GM23338 (cell line): ENCODE measurements around the gene HDAC1. TPM values are rescaled to one million over a fixed set of nuclear protein-coding genes. Genes with fewer than 3 reads are reported as not detected.

Experiments used
- ATAC-seq: fragments of 200-7000 bp; cut with Tn5 transposase; 3 replicates; pipeline ENCODE4 v1.9.1; 2020
- DNase-seq: peaks from one replicate; pipeline ENCODE4 v3.0.0-alpha.2; 2015; ENCODE audit warnings: low spot score
- H2AFZ ChIP-seq: fragments of 200-600 bp; sonication (generic); 2 replicates; pipeline ENCODE4 v1.8.0; 2016; ENCODE audit warnings: antibody characterized with exemption, mild to moderate bottlenecking, moderate library complexity
- H3F3A ChIP-seq: fragments of 200-600 bp; sonication (generic); replicated peaks from 2 replicates; pipeline ENCODE4 v1.8.0; 2017; ENCODE audit warnings: antibody characterized with exemption, mixed run types, low read depth
- H3K27ac ChIP-seq: fragments of 200-600 bp; sonication (generic); 2 replicates; pipeline ENCODE4 v1.6.1; 2016; ENCODE audit warnings: low read depth
- H3K27me3 ChIP-seq: fragments of 200-600 bp; sonication (generic); 2 replicates; pipeline ENCODE4 v1.8.0; 2016; ENCODE audit warnings: mild to moderate bottlenecking, mixed run types, moderate library complexity; ENCODE audit not compliant: insufficient read depth
- H3K36me3 ChIP-seq: fragments of 200-600 bp; sonication (generic); 2 replicates; pipeline ENCODE4 v1.8.0; 2016; ENCODE audit warnings: mild to moderate bottlenecking; ENCODE audit not compliant: insufficient read depth
- H3K4me1 ChIP-seq: fragments of 200-600 bp; sonication (generic); 2 replicates; pipeline ENCODE4 v1.8.0; 2016; ENCODE audit warnings: mild to moderate bottlenecking, moderate library complexity; ENCODE audit not compliant: insufficient read depth
- H3K4me2 ChIP-seq: fragments of 200-600 bp; sonication (generic); 2 replicates; pipeline ENCODE4 v1.7.1; 2017; ENCODE audit warnings: mixed run types
- H3K4me3 ChIP-seq: fragments of 200-600 bp; sonication (generic); 2 replicates; pipeline ENCODE4 v1.6.1; 2016; ENCODE audit warnings: mixed run types
- H3K79me2 ChIP-seq: fragments of 200-600 bp; sonication (generic); replicated peaks from 2 replicates; pipeline ENCODE4 v1.8.0; 2017; ENCODE audit warnings: mild to moderate bottlenecking; ENCODE audit not compliant: insufficient read depth
- H3K9me2 ChIP-seq: fragments of 200-600 bp; sonication (generic); 2 replicates; pipeline ENCODE4 v1.8.0; 2017; ENCODE audit not compliant: insufficient read depth
- H4K20me1 ChIP-seq: fragments of 200-600 bp; sonication (generic); replicated peaks from 2 replicates; pipeline ENCODE4 v1.8.0; 2017; ENCODE audit warnings: mild to moderate bottlenecking; ENCODE audit not compliant: insufficient read depth
- H3K27ac Mint-ChIP-seq: 2 replicates; pipeline ENCODE4 v1.8.0; 2020; ENCODE audit warnings: inconsistent platforms, mild to moderate bottlenecking, moderate library complexity, mixed read lengths
- H3K27me3 Mint-ChIP-seq: 3 replicates; pipeline ENCODE4 v1.8.0; 2022; ENCODE audit warnings: low read depth, mild to moderate bottlenecking, moderate library complexity, mixed read lengths, inconsistent platforms; ENCODE audit not compliant: insufficient read depth, poor library complexity
- H3K36me3 Mint-ChIP-seq: 3 replicates; pipeline ENCODE4 v1.8.0; 2021; ENCODE audit warnings: low read depth, mild to moderate bottlenecking, inconsistent platforms, moderate library complexity, mixed read lengths
- H3K4me1 Mint-ChIP-seq: 3 replicates; pipeline ENCODE4 v1.8.0; 2020; ENCODE audit warnings: mild to moderate bottlenecking, inconsistent platforms, mixed read lengths
- H3K4me3 Mint-ChIP-seq: 3 replicates; pipeline ENCODE4 v1.8.0; 2021; ENCODE audit warnings: moderate library complexity, mild to moderate bottlenecking, inconsistent platforms, mixed read lengths
- H3K9me3 Mint-ChIP-seq: 3 replicates; pipeline ENCODE4 v1.8.0; 2020; ENCODE audit warnings: moderate library complexity, mild to moderate bottlenecking, inconsistent platforms, mixed read lengths
- EZH2 ChIP-seq: fragments of 200-600 bp; sonication (generic); IDR thresholded peaks from one replicate; pipeline ENCODE4 v1.8.0; 2017; ENCODE audit warnings: antibody characterized with exemption, mild to moderate bottlenecking, low read depth; ENCODE audit not compliant: unreplicated experiment
- EZH2phosphoT487 ChIP-seq: fragments of 200-600 bp; sonication (generic); IDR thresholded peaks from one replicate; pipeline ENCODE4 v1.8.1; 2018; ENCODE audit warnings: antibody characterized with exemption; ENCODE audit not compliant: unreplicated experiment
- JUNB ChIP-seq: IDR thresholded peaks from one replicate; pipeline ENCODE4 v1.6.1; 2016; ENCODE audit warnings: antibody characterized with exemption; ENCODE audit not compliant: unreplicated experiment
- NANOG ChIP-seq: IDR thresholded peaks from 2 replicates; pipeline ENCODE4 v1.6.1; 2016; ENCODE audit warnings: antibody characterized with exemption, borderline replicate concordance
- STAT1 ChIP-seq: IDR thresholded peaks from one replicate; pipeline ENCODE4 v1.6.1; 2016; ENCODE audit warnings: antibody characterized with exemption; ENCODE audit not compliant: unreplicated experiment
- ZNF114 ChIP-seq: fragments of 250-450 bp; sonication (Bioruptor Pico); IDR thresholded peaks from 2 replicates; pipeline ENCODE4 v1.5.0; 2020; ENCODE audit warnings: mild to moderate bottlenecking, moderate library complexity
- ZNF331 ChIP-seq: fragments of 250-450 bp; sonication (Bioruptor Pico); IDR thresholded peaks from 2 replicates; pipeline ENCODE4 v1.5.0; 2020; ENCODE audit warnings: low read depth, mild to moderate bottlenecking, moderate library complexity
- ZNF462 ChIP-seq: fragments of 250-450 bp; sonication (Bioruptor Pico); IDR thresholded peaks from 2 replicates; pipeline ENCODE4 v1.5.0; 2020; ENCODE audit warnings: mild to moderate bottlenecking, moderate library complexity
- polyA plus RNA-seq: library from polyadenylated mRNA; unstranded; fragments of >200 nt; fragmentation: Nextera tagmentation; extraction: Ambion mirVana; gene quantifications from 2 replicates; pipeline ENCODE4 v1.2.1, GENCODE V29; 2016
- total RNA-seq: library from RNA; depleted of rRNA; stranded (reverse); fragments of >200 nt; shearing (Covaris generic); gene quantifications from 2 replicates; pipeline ENCODE4 v1.2.3, GENCODE V29; 2014
- TF ChIP-seq, protein P1 (sequence below): IDR thresholded peaks from 2 replicates; pipeline ENCODE4 v1.6.1; 2016; ENCODE audit warnings: antibody characterized with exemption

Gene HDAC1
- total and polyA plus RNA-seq, 2 experiments from 2014 or later, result 82.6 to 104 TPM

GRCh38 chr1:32303358-32303757 lies 11.5 kb downstream of the HDAC1 start:
- Mint-ChIP-seq H3K36me3 (peaks cover 45% of the 10 kb centered on the region), H3K4me3 (no peak overlapping the region), H3K27ac (no peak overlapping the region), H3K27me3 (peaks cover 1% of the 10 kb centered on the region), H3K4me1 (no peaks in the 10 kb centered on the region), H3K9me3 (peaks cover 6% of the 10 kb centered on the region; the same call in 1 of the 3 replicates)
- Histone ChIP-seq H2AFZ (no peak overlapping the region), H3K27me3 (no peaks in the 10 kb centered on the region), H3K9me2 (no peaks in the 10 kb centered on the region), H3K79me2 (peaks cover 82% of the 10 kb centered on the region), H3K4me2 (no peak overlapping the region), H3F3A (no peaks in the 10 kb centered on the region), H4K20me1 (peaks cover 26% of the 10 kb centered on the region; the same call in 1 of the 2 replicates), H3K4me3 (no peak overlapping the region), H3K36me3 (peaks cover 34% of the 10 kb centered on the region), H3K4me1 (no peaks in the 10 kb centered on the region), H3K27ac (no peak overlapping the region)
- ATAC-seq (no peak), DNase-seq (no peak)
- TF ChIP-seq EZH2phosphoT487 (no peak), EZH2 (no peak), JUNB (no peak), ZNF114 (CRISPR knock-in tag) (no peak)
- TF ChIP-seq, protein P1, sequence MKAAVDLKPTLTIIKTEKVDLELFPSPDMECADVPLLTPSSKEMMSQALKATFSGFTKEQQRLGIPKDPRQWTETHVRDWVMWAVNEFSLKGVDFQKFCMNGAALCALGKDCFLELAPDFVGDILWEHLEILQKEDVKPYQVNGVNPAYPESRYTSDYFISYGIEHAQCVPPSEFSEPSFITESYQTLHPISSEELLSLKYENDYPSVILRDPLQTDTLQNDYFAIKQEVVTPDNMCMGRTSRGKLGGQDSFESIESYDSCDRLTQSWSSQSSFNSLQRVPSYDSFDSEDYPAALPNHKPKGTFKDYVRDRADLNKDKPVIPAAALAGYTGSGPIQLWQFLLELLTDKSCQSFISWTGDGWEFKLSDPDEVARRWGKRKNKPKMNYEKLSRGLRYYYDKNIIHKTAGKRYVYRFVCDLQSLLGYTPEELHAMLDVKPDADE, result no peak

DNA sequence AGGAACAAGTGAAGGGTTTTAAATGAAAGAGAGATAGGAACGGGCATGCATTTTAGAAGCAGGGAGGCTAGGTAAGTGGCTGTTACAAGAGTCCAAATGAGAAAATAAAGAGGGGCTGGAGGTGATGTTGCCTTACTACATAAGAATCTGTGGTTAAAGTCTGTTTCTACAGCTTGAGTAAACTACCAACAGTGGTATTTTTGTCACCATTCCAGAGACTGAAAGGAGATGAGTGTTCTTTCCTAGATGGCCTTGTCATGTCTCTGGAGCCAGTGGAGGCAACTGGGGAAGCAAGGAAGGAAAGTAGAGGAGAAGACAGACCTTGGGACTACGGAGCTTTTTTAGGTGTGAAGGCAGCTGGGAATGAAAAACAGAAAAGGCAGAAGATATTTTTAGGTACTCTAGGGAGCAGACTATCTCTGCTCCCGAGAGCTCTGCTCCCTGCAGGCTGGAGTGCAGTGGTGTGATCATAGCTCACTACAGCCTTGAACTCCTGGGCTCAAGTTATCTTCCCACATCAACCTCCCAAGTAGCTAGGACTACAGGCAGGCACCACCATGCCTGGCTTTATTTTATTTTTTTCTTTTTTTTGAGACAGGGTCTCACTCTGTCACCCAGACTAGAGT lies 12.2 kb downstream of the HDAC1 start:
- Mint-ChIP-seq H3K4me1 (no peaks in the 10 kb centered on the region), H3K27ac (no peak overlapping the region), H3K4me3 (no peak overlapping the region), H3K9me3 (peaks cover 6% of the 10 kb centered on the region; the same call in 1 of the 3 replicates), H3K36me3 (peaks cover 45% of the 10 kb centered on the region), H3K27me3 (peaks cover 4% of the 10 kb centered on the region)
- Histone ChIP-seq H3F3A (no peaks in the 10 kb centered on the region), H3K27me3 (no peaks in the 10 kb centered on the region), H3K9me2 (no peaks in the 10 kb centered on the region), H2AFZ (no peak overlapping the region), H3K36me3 (peaks cover 32% of the 10 kb centered on the region), H3K27ac (no peak overlapping the region), H3K4me3 (no peak overlapping the region), H4K20me1 (peaks cover 26% of the 10 kb centered on the region; the same call in 1 of the 2 replicates), H3K79me2 (peaks cover 82% of the 10 kb centered on the region), H3K4me2 (no peak overlapping the region), H3K4me1 (no peaks in the 10 kb centered on the region)
- DNase-seq, result no peak
- no peak for ATAC-seq
- no peak for TF ChIP-seq NANOG
- TF ChIP-seq, protein P1, result no peak
- TF ChIP-seq ZNF462, result no peak
- no peak for TF ChIP-seq EZH2
- TF ChIP-seq EZH2phosphoT487, result no peak
- TF ChIP-seq STAT1, result no peak
- no peak for TF ChIP-seq ZNF331 (CRISPR knock-in tag)
